ENCODE results near the gene CX3CR1.

- TF ChIP-seq POLR2AphosphoS5 (IDR thresholded peaks at IDR 0.05; ENCODE audit: low read depth, low read length) (no peak), SIN3A (IDR thresholded peaks at IDR 0.05; ENCODE audit: borderline replicate concordance, insufficient read depth, low read length) (no peak)
Measured at GRCh38 chr3:39232859-39233258, 47.0 kb downstream of the CX3CR1 start.

All from PFSK-1 (cell line).